HL-60 (cell line): ENCODE data around the gene CLEC11A.

ENCODE experiments used
- DNase-seq, 2 experiments: peaks; one replicate each; pipeline ENCODE4 v3.0.0-alpha.2; 2010 to 2020; ENCODE audit warnings: low read depth in 1 of 2, low spot score in 1 of 2
- H3K27ac ChIP-seq: fragments of 250-450 bp; sonication (Bioruptor Pico); replicated peaks from 2 replicates; pipeline ENCODE4 v1.5.1; 2020; ENCODE audit warnings: mild to moderate bottlenecking, moderate library complexity
- H3K27me3 ChIP-seq: fragments of 250-450 bp; sonication (Bioruptor Pico); 2 replicates; pipeline ENCODE4 v1.5.1; 2021; ENCODE audit warnings: mild to moderate bottlenecking, moderate library complexity; ENCODE audit not compliant: insufficient read depth, poor library complexity, severe bottlenecking
- H3K4me3 ChIP-seq: replicated peaks from 2 replicates; pipeline ENCODE4 v1.5.1; 2011; ENCODE audit warnings: mild to moderate bottlenecking, control low read depth, low read length; ENCODE audit not compliant: insufficient read depth
- CTCF ChIP-seq: IDR thresholded peaks from one replicate; pipeline ENCODE4 v1.5.1; 2011; ENCODE audit warnings: low read length, control low read depth, inconsistent platforms; ENCODE audit not compliant: insufficient read depth
- GABPA ChIP-seq: IDR thresholded peaks from 2 replicates; pipeline ENCODE4 v1.6.1; 2012; ENCODE audit warnings: low read depth
- POLR2AphosphoS5 ChIP-seq: IDR thresholded peaks from 2 replicates; pipeline ENCODE4 v1.6.1; 2012; ENCODE audit warnings: low read depth
- REST ChIP-seq: IDR thresholded peaks from 2 replicates; pipeline ENCODE4 v1.6.1; 2012; ENCODE audit warnings: low read depth; ENCODE audit not compliant: insufficient replicate concordance
- SPI1 ChIP-seq: IDR thresholded peaks from 2 replicates; pipeline ENCODE4 v1.6.1; 2012; ENCODE audit warnings: low read depth, mild to moderate bottlenecking, borderline replicate concordance

The CLEC11A gene

GRCh38 chr19:50736338-50736737, 13.2 kb downstream of the CLEC11A start:
- TF ChIP-seq CTCF = no peak

GRCh38 chr19:50739132-50739913, 16.2 kb downstream of the CLEC11A start:
- Histone ChIP-seq H3K27ac (no peak overlapping the region), H3K27me3 (peaks cover 4% of the 10 kb centered on the region), H3K4me3 (no peak overlapping the region)
- no peak for DNase-seq
- TF ChIP-seq CTCF = no peak
- no peak for TF ChIP-seq SPI1
- no peak for TF ChIP-seq POLR2AphosphoS5
- no peak for TF ChIP-seq GABPA
- no peak for TF ChIP-seq REST

More at GRCh38 chr19:50736338-50736737, 13.2 kb downstream of the CLEC11A start:
- DNase-seq = no peak
- Histone ChIP-seq H3K4me3 (no peak overlapping the region), H3K27me3 (peaks cover 4% of the 10 kb centered on the region), H3K27ac (no peak overlapping the region)

- no peak overlapping the region for H3K4me3 ChIP-seq
- H3K27me3 ChIP-seq = peaks cover 4% of the 10 kb centered on the region
- no peak for DNase-seq
- TF ChIP-seq CTCF = no peak
- TF ChIP-seq POLR2AphosphoS5 = no peak
- no peak for TF ChIP-seq SPI1
- no peak for TF ChIP-seq GABPA
- TF ChIP-seq REST = no peak
- no peak overlapping the region for H3K27ac ChIP-seq
Measured at GRCh38 chr19:50739914-50740426, 16.8 kb downstream of the CLEC11A start.
